ENCODE measurements around the gene MED16.
"Not testable (repeated sequence)": the region's sequence is repeated elsewhere in the genome, so short reads cannot be mapped to it uniquely, and the experiment has no call there.

MED16 gene

GRCh38 chr19:888581-889385 is 4.2 kb downstream of the MED16 start:
- peak; percentile 51 for DNase-seq (ENCODE audit: low read depth)

GRCh38 chr19:887599-887998 is 5.4 kb downstream of the MED16 start:
- no peak for DNase-seq (ENCODE audit: low read depth)

- DNase-seq (ENCODE audit: low read depth), result no peak
These were observed 5.9 kb downstream of the MED16 start for GRCh38 chr19:887072-887471.

- no peak for DNase-seq (ENCODE audit: low read depth)
These were observed 7.3 kb downstream of the MED16 start for GRCh38 chr19:885536-886224.

GRCh38 chr19:884420-885211 is 8.4 kb downstream of the MED16 start:
- DNase-seq (ENCODE audit: low read depth), result no peak

- no peak for DNase-seq (ENCODE audit: low read depth)
These were observed 9.3 kb downstream of the MED16 start for GRCh38 chr19:883661-884211.

GRCh38 chr19:882871-883497 is 10.0 kb downstream of the MED16 start:
- no peak for DNase-seq (ENCODE audit: low read depth)

GRCh38 chr19:881385-882071 is 11.5 kb downstream of the MED16 start:
- no peak for DNase-seq (ENCODE audit: low read depth)

- no peak for DNase-seq (ENCODE audit: low read depth)
These were observed 13.1 kb downstream of the MED16 start for GRCh38 chr19:879711-880438.

GRCh38 chr19:878751-879561 is 14.0 kb downstream of the MED16 start:
- DNase-seq (ENCODE audit: low read depth), result not testable (repeated sequence)

GRCh38 chr19:877992-878660 is 14.9 kb downstream of the MED16 start:
- DNase-seq (ENCODE audit: low read depth), result not testable (repeated sequence)

- no peak for DNase-seq (ENCODE audit: low read depth)
These were observed 16.1 kb downstream of the MED16 start for GRCh38 chr19:876780-877314.

- DNase-seq (ENCODE audit: low read depth), result no peak
These were observed 16.9 kb downstream of the MED16 start for GRCh38 chr19:876089-876488.

GRCh38 chr19:875265-875879 is 17.6 kb downstream of the MED16 start:
- DNase-seq (ENCODE audit: low read depth), result no peak

GRCh38 chr19:873561-874041 is 19.4 kb downstream of the MED16 start:
- DNase-seq (ENCODE audit: low read depth), result no peak

GRCh38 chr19:873084-873483 is 19.9 kb downstream of the MED16 start:
- DNase-seq (ENCODE audit: low read depth), result peak; percentile 56

GRCh38 chr19:872266-872951 is 20.6 kb downstream of the MED16 start:
- DNase-seq (ENCODE audit: low read depth), result peak; percentile 69

Data from stimulated activated CD8-positive, alpha-beta memory T cell treated with anti-CD3 and anti-CD28 coated beads, Interleukin-12 subunit alpha, Interleukin-12 subunit beta, amount 100 ng/mL, for 1 hour (primary cell).